Activated naive CD8-positive, alpha-beta T cell treated with anti-CD3 and anti-CD28 coated beads, Interleukin-2, amount 50 U/mL, for 16 hours (primary cell): Measurements from ENCODE around the gene ETDC.

Experiments
- DNase-seq: peaks from one replicate; pipeline ENCODE4 v3.0.0-alpha.2; 2020; ENCODE audit warnings: low read depth, low spot score

ETDC gene

GRCh38 chrX:135346975-135347374 lies 37.7 kb downstream of the ETDC start:
- DNase-seq: no peak

DNA sequence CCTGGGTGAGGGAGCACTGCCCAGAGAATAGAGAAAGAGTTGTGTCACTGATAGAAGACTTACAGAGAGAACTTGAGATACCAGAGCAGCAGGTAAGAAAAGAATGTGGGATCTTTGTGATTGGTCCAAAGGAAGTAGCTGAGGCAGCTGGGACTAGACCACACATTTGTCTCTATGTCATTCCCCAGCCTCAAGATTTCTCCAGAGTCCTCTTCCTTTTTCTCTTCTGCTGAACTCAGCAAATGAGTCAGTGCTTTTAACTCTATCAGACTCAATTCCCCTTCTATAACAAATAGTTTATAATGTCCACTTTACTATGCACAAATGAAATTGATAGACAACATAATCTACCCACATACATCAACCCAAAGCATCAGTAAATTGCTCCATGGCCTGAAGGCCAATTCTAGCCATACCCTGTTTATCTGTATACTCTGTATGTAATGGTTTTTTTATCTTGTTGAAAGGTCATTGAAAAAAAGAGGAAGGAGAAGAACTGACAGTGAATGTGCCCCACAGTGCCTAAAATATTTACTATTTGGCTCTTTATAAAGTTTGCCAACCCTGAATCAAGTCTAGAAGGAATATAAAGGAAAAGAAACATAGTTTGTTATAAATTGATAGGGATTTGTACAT lies 38.2 kb downstream of the ETDC start:
- DNase-seq: no peak

DNA sequence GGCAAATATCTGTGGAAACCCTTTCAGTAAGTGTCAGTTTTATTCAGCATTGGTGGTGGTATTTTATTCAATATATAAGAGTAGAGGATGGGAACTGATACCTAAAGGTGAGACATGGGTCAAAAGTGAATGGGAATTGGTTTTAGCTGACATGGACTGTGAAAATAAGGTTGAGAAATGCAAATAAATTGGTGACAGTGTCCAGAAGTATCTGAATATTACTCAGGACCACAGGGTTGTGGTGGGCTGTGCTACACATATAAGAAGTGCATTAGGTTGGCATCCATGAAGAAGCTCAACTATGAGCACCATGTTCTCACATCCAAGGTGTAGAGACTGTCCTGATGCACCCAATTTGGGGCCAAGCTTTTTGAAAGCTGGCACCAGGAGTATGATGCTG lies 45.0 kb downstream of the ETDC start:
- DNase-seq: no peak
